MM.1S (cell line): ENCODE data around the gene ETV3L.

ENCODE experiments used
- DNase-seq: peaks from one replicate; pipeline ENCODE4 v3.0.0-alpha.2; 2015
- H2AFZ ChIP-seq: fragments of 300-600 bp; sonication (generic); 2 replicates; pipeline ENCODE4 v1.6.0; 2016; ENCODE audit warnings: antibody characterized with exemption, low read length
- H3F3A ChIP-seq: fragments of 300-600 bp; sonication (generic); 2 replicates; pipeline ENCODE4 v1.6.1; 2016; ENCODE audit warnings: mild to moderate bottlenecking, antibody characterized with exemption, low read length, moderate library complexity, mixed read lengths; ENCODE audit not compliant: insufficient read depth
- H3K27ac ChIP-seq: fragments of 300-600 bp; sonication (generic); 2 replicates; pipeline ENCODE4 v1.5.1; 2016; ENCODE audit warnings: mild to moderate bottlenecking, low read length
- H3K27me3 ChIP-seq: fragments of 300-600 bp; sonication (generic); replicated peaks from 2 replicates; pipeline ENCODE4 v1.6.0; 2016; ENCODE audit warnings: low read length; ENCODE audit not compliant: insufficient read depth
- H3K36me3 ChIP-seq: fragments of 300-600 bp; sonication (generic); replicated peaks from 2 replicates; pipeline ENCODE4 v1.6.1; 2016; ENCODE audit warnings: mild to moderate bottlenecking, low read length, mixed read lengths; ENCODE audit not compliant: insufficient read depth
- H3K4me1 ChIP-seq: fragments of 300-600 bp; sonication (generic); 2 replicates; pipeline ENCODE4 v1.6.1; 2016; ENCODE audit warnings: low read length, mixed read lengths
- H3K4me2 ChIP-seq: fragments of 300-600 bp; sonication (generic); 2 replicates; pipeline ENCODE4 v1.6.0; 2016; ENCODE audit warnings: low read depth, low read length
- H3K4me3 ChIP-seq: fragments of 300-600 bp; sonication (generic); 2 replicates; pipeline ENCODE4 v1.5.1; 2016; ENCODE audit warnings: low read length, mixed read lengths
- H3K79me2 ChIP-seq: fragments of 300-600 bp; sonication (generic); 2 replicates; pipeline ENCODE4 v1.6.1; 2016; ENCODE audit warnings: mixed run types, low read length, mixed read lengths
- H3K9ac ChIP-seq: fragments of 300-600 bp; sonication (generic); 2 replicates; pipeline ENCODE4 v1.6.1; 2016; ENCODE audit warnings: low read length, mixed read lengths
- H3K9me2 ChIP-seq: fragments of 300-600 bp; sonication (generic); replicated peaks from 2 replicates; pipeline ENCODE4 v1.6.1; 2016; ENCODE audit warnings: mild to moderate bottlenecking, low read length, mixed read lengths; ENCODE audit not compliant: insufficient read depth
- H3K9me3 ChIP-seq: fragments of 300-600 bp; sonication (generic); replicated peaks from 2 replicates; pipeline ENCODE4 v1.6.1; 2016; ENCODE audit warnings: mild to moderate bottlenecking, low read length, mixed read lengths; ENCODE audit not compliant: insufficient read depth
- H4K20me1 ChIP-seq: fragments of 300-600 bp; sonication (generic); 2 replicates; pipeline ENCODE4 v1.6.1; 2016; ENCODE audit warnings: mild to moderate bottlenecking, low read length, moderate library complexity, mixed read lengths; ENCODE audit not compliant: insufficient read depth
- CTCF ChIP-seq: fragments of 300-600 bp; sonication (generic); IDR thresholded peaks from 2 replicates; pipeline ENCODE4 v1.5.1; 2016; ENCODE audit warnings: antibody characterized with exemption, low read length, mixed read lengths
- EZH2 ChIP-seq: fragments of 300-600 bp; sonication (generic); optimal IDR thresholded peaks from 2 replicates; pipeline ENCODE3; 2017; ENCODE audit warnings: low read depth, mild to moderate bottlenecking, antibody characterized with exemption, low read length, mixed read lengths
- EZH2phosphoT487 ChIP-seq: fragments of 300-600 bp; sonication (generic); IDR thresholded peaks from 2 replicates; pipeline ENCODE4 v1.6.1; 2018; ENCODE audit warnings: antibody characterized with exemption, low read length

ETV3L gene

GRCh38 chr1:157135646-157136045, 36.0 kb upstream of the ETV3L start:
- peak; percentile 80 for DNase-seq
- TF ChIP-seq EZH2 (no peak), CTCF (no peak), EZH2phosphoT487 (no peak)
- no peak overlapping the region for H2AFZ ChIP-seq
- H3K9me2 ChIP-seq, result no peaks in the 10 kb centered on the region
- peaks cover 8% of the 10 kb centered on the region; the same call in 1 of the 2 replicates for H3K27me3 ChIP-seq
- 0 out of 2 replicates have a peak, but pooled peaks cover 3% of the 10 kb centered on the region for H4K20me1 ChIP-seq
- peak overlapping the region; percentile 93 for H3K4me3 ChIP-seq
- H3K9ac ChIP-seq, result peak overlapping the region; percentile 91; the same call in 1 of the 2 replicates
- no peaks in the 10 kb centered on the region for H3K9me3 ChIP-seq
- peak overlapping the region; percentile 79 for H3K27ac ChIP-seq
- H3K4me2 ChIP-seq, result peak overlapping the region; percentile 89
- peaks cover 69% of the 10 kb centered on the region for H3F3A ChIP-seq
- peaks cover 56% of the 10 kb centered on the region for H3K4me1 ChIP-seq
- H3K79me2 ChIP-seq, result peaks cover 55% of the 10 kb centered on the region
- H3K36me3 ChIP-seq, result peaks cover 11% of the 10 kb centered on the region

GRCh38 chr1:157135070-157135469, 35.5 kb upstream of the ETV3L start:
- no peak for DNase-seq
- H3K27me3 ChIP-seq, result peaks cover 6% of the 10 kb centered on the region; the same call in 1 of the 2 replicates
- H3F3A ChIP-seq, result peaks cover 69% of the 10 kb centered on the region
- no peak overlapping the region for H2AFZ ChIP-seq
- H3K9me3 ChIP-seq, result no peaks in the 10 kb centered on the region
- peak overlapping the region; percentile 89; the same call in 1 of the 2 replicates for H3K4me2 ChIP-seq
- TF ChIP-seq EZH2 (no peak), CTCF (no peak), EZH2phosphoT487 (no peak)
- peak overlapping the region; percentile 79; the same call in 1 of the 2 replicates for H3K27ac ChIP-seq
- peaks cover 15% of the 10 kb centered on the region for H3K36me3 ChIP-seq
- H3K9me2 ChIP-seq, result no peaks in the 10 kb centered on the region
- no peak overlapping the region for H3K4me3 ChIP-seq
- H4K20me1 ChIP-seq, result 0 out of 2 replicates have a peak, but pooled peaks cover 3% of the 10 kb centered on the region
- peaks cover 56% of the 10 kb centered on the region for H3K4me1 ChIP-seq
- peaks cover 55% of the 10 kb centered on the region for H3K79me2 ChIP-seq
- no peak overlapping the region for H3K9ac ChIP-seq

GRCh38 chr1:157134442-157134841, 34.8 kb upstream of the ETV3L start:
- Histone ChIP-seq H3F3A (peaks cover 67% of the 10 kb centered on the region), H3K9ac (no peak overlapping the region), H4K20me1 (0 out of 2 replicates have a peak, but pooled peaks cover 3% of the 10 kb centered on the region), H3K27me3 (no peaks in the 10 kb centered on the region), H3K9me2 (no peaks in the 10 kb centered on the region), H3K9me3 (no peaks in the 10 kb centered on the region), H3K4me2 (no peak overlapping the region), H3K4me3 (no peak overlapping the region), H3K79me2 (peaks cover 55% of the 10 kb centered on the region), H3K36me3 (peaks cover 15% of the 10 kb centered on the region), H3K4me1 (peaks cover 56% of the 10 kb centered on the region), H2AFZ (no peak overlapping the region), H3K27ac (peak overlapping the region; percentile 79; the same call in 1 of the 2 replicates)
- TF ChIP-seq CTCF (no peak), EZH2 (no peak), EZH2phosphoT487 (no peak)
- peak; percentile 27 for DNase-seq
